Measurements from ENCODE around the gene PCLO. TPM values are rescaled to one million over a fixed set of nuclear protein-coding genes. Genes with fewer than 3 reads are reported as not detected.
A peak's percentile ranks its signal among the peaks of the same experiment; 100 is the strongest.

Gene PCLO
- total and polyA plus RNA-seq, 2 of the 4 experiments (the other 2 are of a cell fraction), result under 0.01 to 0.05 TPM

GRCh38 chr7:82778021-82778420 lies 384.7 kb downstream of the PCLO start:
- Histone ChIP-seq H2AK5ac (ENCODE audit: low read depth, low read length) (no peak overlapping the region), H2BK120ac (ENCODE audit: low read depth, low read length) (no peak overlapping the region), H3K18ac (ENCODE audit: low read depth, low read length) (no peak overlapping the region), H4K20me1 (ENCODE audit: insufficient read depth, low read length) (no peaks in the 10 kb centered on the region), H3K4me3 (ENCODE audit: insufficient read depth, low read depth, low read length) (no peak overlapping the region), H2BK20ac (ENCODE audit: low read depth, low read length) (no peak overlapping the region), H3K27ac (ENCODE audit: insufficient read depth, low read length) (no peak overlapping the region), H3K36me3 (ENCODE audit: control insufficient read depth, insufficient read depth, low read length) (no peaks in the 10 kb centered on the region), H3K4ac (ENCODE audit: low read depth, low read length) (no peak overlapping the region), H3K9me1 (ENCODE audit: insufficient read depth, low read length) (no peaks in the 10 kb centered on the region), H3K56ac (ENCODE audit: extremely low read depth, insufficient read depth, low read length) (no peak overlapping the region), H3K79me1 (ENCODE audit: low read depth in 1 of 2, low read length in 2 of 2) (no peaks in the 10 kb centered on the region), H2BK15ac (ENCODE audit: low read depth, low read length) (no peak overlapping the region), H3K14ac (replicated peaks; ENCODE audit: low read depth, low read length) (no peak overlapping the region), H4K8ac (ENCODE audit: low read depth in 2 of 2, low read length in 2 of 2) (no peak overlapping the region), H3K9ac (ENCODE audit: low read depth, low read length) (no peak overlapping the region), H4K91ac (ENCODE audit: insufficient read depth, low read depth, low read length) (no peak overlapping the region), H3K4me1 (ENCODE audit: control insufficient read depth, insufficient read depth, low read length) (no peaks in the 10 kb centered on the region), H3K4me2 (ENCODE audit: low read depth, low read length) (no peak overlapping the region), H4K5ac (ENCODE audit: low read depth, low read length) (no peak overlapping the region), H3K9me3 (ENCODE audit: control insufficient read depth, insufficient read depth, low read length) (no peaks in the 10 kb centered on the region), H3K23ac (ENCODE audit: low read depth, low read length) (no peak overlapping the region), H2BK5ac (ENCODE audit: low read depth, low read length, poor library complexity, severe bottlenecking) (no peak overlapping the region), H2AFZ (replicated peaks; ENCODE audit: low read length, poor library complexity) (no peak overlapping the region), H3K27me3 (ENCODE audit: control insufficient read depth, insufficient read depth, low read length) (no peaks in the 10 kb centered on the region), H2AK9ac (replicated peaks; ENCODE audit: low read depth, low read length, poor library complexity) (no peak overlapping the region)
- BruUV-seq (replicated peaks), result no TSS peak
- POLR2A ChIA-PET (ENCODE audit: unreplicated experiment), result no interaction called here
- TF ChIP-seq CHD1 (IDR thresholded peaks at IDR 0.05; ENCODE audit: low read depth, low read length), result no peak
- no peak for TF ChIP-seq BHLHE40 (IDR thresholded peaks at IDR 0.05; ENCODE audit: low read depth, low read length)
- TF ChIP-seq RCOR1 (IDR thresholded peaks at IDR 0.05; ENCODE audit: insufficient replicate concordance, low read length), result no peak
- no peak for TF ChIP-seq RAD21 (IDR thresholded peaks at IDR 0.05; ENCODE audit: low read length)
- no peak for TF ChIP-seq RFX5 (IDR thresholded peaks at IDR 0.05; ENCODE audit: low read depth, low read length)
- no peak for TF ChIP-seq POLR2A (IDR thresholded peaks at IDR 0.05; ENCODE audit: low read depth, low read length)
- TF ChIP-seq CEBPB (IDR thresholded peaks at IDR 0.05; ENCODE audit: low read depth, low read length), result no peak
- no peak for TF ChIP-seq FOS (IDR thresholded peaks at IDR 0.05; ENCODE audit: low read depth, low read length)
- no peak for TF ChIP-seq SMC3 (IDR thresholded peaks at IDR 0.05; ENCODE audit: low read depth, low read length)
- TF ChIP-seq CTCF (conservative IDR thresholded peaks at IDR 0.05; ENCODE audit: low read depth, low read length), result no peak
- TF ChIP-seq USF2 (IDR thresholded peaks at IDR 0.05; ENCODE audit: low read depth, low read length), result no peak
- TF ChIP-seq ELK1 (IDR thresholded peaks at IDR 0.05; ENCODE audit: borderline replicate concordance, low read depth, low read length), result no peak
- TF ChIP-seq MXI1 (IDR thresholded peaks at IDR 0.05; ENCODE audit: borderline replicate concordance, low read depth, low read length), result no peak
- no peak for TF ChIP-seq MAFK (IDR thresholded peaks at IDR 0.05; ENCODE audit: low read depth, low read length)
- TF ChIP-seq MAZ (IDR thresholded peaks at IDR 0.05; ENCODE audit: borderline replicate concordance, low read depth, low read length), result no peak
- TF ChIP-seq NFE2L2 (IDR thresholded peaks at IDR 0.05; ENCODE audit: low read depth, low read length), result no peak
- intact Hi-C loops (cut with micrococcal nuclease) (no loop called here), dilution Hi-C loops (cut with HindIII; ENCODE audit: low sequenced_read_pairs, unreplicated experiment) (no loop called here), in situ Hi-C loops (cut with MboI; ENCODE audit: low sequenced_read_pairs) (no loop called here)
- CTCF ChIA-PET, result no interaction called here
- no CpG with 5 or more reads among the region's 1 CpG for WGBS, 2 experiments (ENCODE audit: extremely low coverage in 2 of 2, insufficient read length in 1 of 2)
- DNase-seq, result peak; percentile 58
- ATAC-seq (ENCODE audit: low read depth), result peak; percentile 59
